GM12878 (cell line): ENCODE measurements around the gene CALR. TPM values are rescaled to one million over a fixed set of nuclear protein-coding genes. Genes with fewer than 3 reads are reported as not detected.

Experiments used
- ATAC-seq: fragments of 200-7000 bp; cut with Tn5 transposase; 3 replicates; pipeline ENCODE4 v1.9.1; 2020; ENCODE audit warnings: mild to moderate bottlenecking, moderate library complexity
- BruUV-seq: library from RNA; stranded (reverse); fragments of 400-500 nt; replicated peaks from 2 replicates; lab custom pipeline; 2021; lab: Mats Ljungman, UMichigan
- CTCF ChIA-PET: fragments of 300-600 bp; sonication (Branson Sonifier 250); formaldehyde crosslinking; extraction: SDS; loops from one replicate; lab custom pipeline; 2021; ENCODE audit warnings: inconsistent platforms; lab: Yijun Ruan, JAX
- POLR2A ChIA-PET: fragments of 350-600 bp; formaldehyde crosslinking; extraction: SDS; loops from one replicate; lab custom pipeline; 2021; ENCODE audit warnings: inconsistent platforms; lab: Charles Lee
- RAD21 ChIA-PET: fragments of 300-600 bp; sonication (Branson Sonifier 250); formaldehyde crosslinking; loops from one replicate; lab custom pipeline; 2023; ENCODE audit warnings: antibody characterized with exemption; ENCODE audit not compliant: unreplicated experiment; lab: Charles Lee
- SMC1A ChIA-PET: fragments of 300-600 bp; sonication (Branson Sonifier 250); formaldehyde crosslinking; loops from one replicate; lab custom pipeline; 2023; ENCODE audit not compliant: unreplicated experiment, uncharacterized antibody; lab: Charles Lee
- DNase-seq: peaks from one replicate; pipeline ENCODE4 v3.0.0-alpha.2; 2011; ENCODE audit warnings: low read depth, low spot score
- FAIRE-seq: peaks from 3 replicates; lab custom pipeline; 2011; peaks lifted over from hg19 to GRCh38; lab: Jason Lieb, UNC
- H2AFZ ChIP-seq: 2 replicates; pipeline ENCODE4 v1.6.0; 2011; ENCODE audit warnings: low read depth, low read length, control low read depth; ENCODE audit not compliant: control insufficient read depth
- H3K27ac ChIP-seq: 2 replicates; pipeline ENCODE4 v1.5.1; 2011; ENCODE audit warnings: control low read depth; ENCODE audit not compliant: control insufficient read depth, insufficient read depth
- H3K27me3 ChIP-seq, 2 experiments: replicated peaks in 1 of 2; 2 replicates each; pipeline versions ENCODE4 v1.6.0 to v1.6.1; 2011; ENCODE audit warnings: low read length in 1 of 2; ENCODE audit not compliant: control insufficient read depth in 2 of 2, insufficient read depth in 2 of 2
- H3K36me3 ChIP-seq, 2 experiments: 2 replicates each; pipeline ENCODE4 v1.5.1; 2011; ENCODE audit warnings: low read length in 1 of 2; ENCODE audit not compliant: control insufficient read depth in 2 of 2, insufficient read depth in 2 of 2
- H3K4me1 ChIP-seq: 2 replicates; pipeline ENCODE4 v1.6.1; 2011; ENCODE audit warnings: mild to moderate bottlenecking, low read length, moderate library complexity, mixed read lengths; ENCODE audit not compliant: control insufficient read depth, insufficient read depth
- H3K4me2 ChIP-seq: 2 replicates; pipeline ENCODE4 v1.6.0; 2011; ENCODE audit warnings: control low read depth; ENCODE audit not compliant: control insufficient read depth, insufficient read depth
- H3K4me3 ChIP-seq: fragments of 200-600 bp; sonication (generic); 2 replicates; pipeline ENCODE4 v1.5.1; 2016
- H3K79me2 ChIP-seq: 2 replicates; pipeline ENCODE4 v1.6.0; 2011; ENCODE audit warnings: low read length; ENCODE audit not compliant: control insufficient read depth, insufficient read depth
- H3K9ac ChIP-seq: 2 replicates; pipeline ENCODE4 v1.8.0; 2011; ENCODE audit warnings: low read length, control low read depth, mixed read lengths; ENCODE audit not compliant: control insufficient read depth, insufficient read depth
- H3K9me3 ChIP-seq: replicated peaks from 3 replicates; pipeline ENCODE4 v1.5.1; 2011; ENCODE audit warnings: mild to moderate bottlenecking, low read length; ENCODE audit not compliant: control insufficient read depth, insufficient read depth
- H4K20me1 ChIP-seq: 2 replicates; pipeline ENCODE4 v1.6.0; 2011; ENCODE audit not compliant: control insufficient read depth, insufficient read depth
- BCL11A ChIP-seq: IDR thresholded peaks from 2 replicates; pipeline ENCODE4 v1.6.1; 2011; ENCODE audit warnings: low read depth, low read length
- CREB1 ChIP-seq: IDR thresholded peaks from 2 replicates; pipeline ENCODE4 v1.6.1; 2012; ENCODE audit warnings: low read depth, mild to moderate bottlenecking, inconsistent platforms
- FOS ChIP-seq: IDR thresholded peaks from 3 replicates; pipeline ENCODE4 v1.6.1; 2011; ENCODE audit warnings: borderline replicate concordance; ENCODE audit not compliant: insufficient read length; ENCODE audit errors: extremely low read depth
- HCFC1 ChIP-seq: fragments of 150-350 bp; IDR thresholded peaks from 2 replicates; pipeline ENCODE4 v1.6.1; 2014; ENCODE audit warnings: low read length
- LARP7 ChIP-seq: fragments of 450-650 bp; IDR thresholded peaks from 2 replicates; pipeline ENCODE4 v1.6.1; 2017; ENCODE audit warnings: mild to moderate bottlenecking
- MXI1 ChIP-seq: fragments of 150-350 bp; IDR thresholded peaks from 2 replicates; pipeline ENCODE4 v1.6.1; 2011; ENCODE audit warnings: low read depth, mild to moderate bottlenecking, inconsistent platforms, low read length, improper control_type of control experiment
- POLR2AphosphoS2 ChIP-seq: IDR thresholded peaks from 2 replicates; pipeline ENCODE4 v1.6.1; 2011; ENCODE audit warnings: low read depth, mild to moderate bottlenecking, low read length, improper control_type of control experiment, moderate library complexity
- RAD21 ChIP-seq: IDR thresholded peaks from 2 replicates; pipeline ENCODE4 v1.6.1; 2011; ENCODE audit warnings: mild to moderate bottlenecking, low read depth, low read length, moderate library complexity; ENCODE audit not compliant: insufficient read depth
- SMARCA5 ChIP-seq: fragments of 450-650 bp; IDR thresholded peaks from 2 replicates; pipeline ENCODE4 v1.6.1; 2017; ENCODE audit warnings: mild to moderate bottlenecking
- YY1 ChIP-seq: IDR thresholded peaks from 2 replicates; pipeline ENCODE4 v1.6.1; 2011; ENCODE audit warnings: low read depth, mild to moderate bottlenecking, low read length
- WGBS: methylation state at CpG from one replicate; pipeline ENCODE4 v1.1.6; 2016; ENCODE audit warnings: low lambda C conversion rate; ENCODE audit not compliant: insufficient replicate concordance, insufficient coverage; ENCODE audit errors: missing lambda C conversion rate; 5-methylcytosine and 5-hydroxymethylcytosine counted together
- in situ Hi-C: fragments of 300-500 bp; cut with MboI; formaldehyde crosslinking; loops from 9 replicates; pipeline ENCODE4 v1.14.3; 2018; ENCODE audit warnings: mixed read lengths
- intact Hi-C: fragments of 100-400 bp; cut with micrococcal nuclease; formaldehyde crosslinking; loops from one replicate; pipeline ENCODE4 v1.14.2; 2022; ENCODE audit not compliant: unreplicated experiment
- polyA plus RNA-seq, 11 experiments: library from polyadenylated mRNA; depleted of rRNA in 4 of 11; unstranded in 6 of 11; stranded (reverse) in 5 of 11; fragments of >200 nt; fragmentation: Nextera tagmentation in 4 of 11; fragmentation: Illumina TruSeq in 1 of 11; extraction: Ambion mirVana in 4 of 11; extraction: Trizol in 1 of 11; gene quantifications; 1 replicate in 1 of 11; 2 replicates in 10 of 11; pipeline versions ENCODE4 v1.2.1 to v1.2.3, GENCODE V29; 2011 to 2016; ENCODE audit warnings: inconsistent platforms in 2 of 11, missing spikeins in 2 of 11, low read depth in 1 of 11
- total RNA-seq, 4 experiments: library from RNA; depleted of rRNA in 3 of 4; stranded (reverse); fragments of >200 nt in 3 of 4; fragmentation: Illumina TruSeq in 1 of 4; extraction: Trizol in 1 of 4; gene quantifications; 2 replicates each; pipeline versions ENCODE4 v1.2.1 to v1.2.3, GENCODE V29; 2013 to 2021
- TF ChIP-seq, protein P1 (sequence below): IDR thresholded peaks from 2 replicates; pipeline ENCODE4 v1.6.1; 2012; ENCODE audit warnings: low read depth, low read length, improper control_type of control experiment
- TF ChIP-seq, protein P2 (sequence below): fragments of 450-650 bp; IDR thresholded peaks from 2 replicates; pipeline ENCODE4 v1.6.1; 2016; ENCODE audit warnings: mild to moderate bottlenecking
- TF ChIP-seq, protein P3 (sequence below): IDR thresholded peaks from 2 replicates; pipeline ENCODE4 v1.6.1; 2011; ENCODE audit warnings: borderline replicate concordance, low read depth, mild to moderate bottlenecking, moderate library complexity, low read length; ENCODE audit not compliant: insufficient read depth, poor library complexity, severe bottlenecking
- TF ChIP-seq, protein P4 (sequence below): IDR thresholded peaks from 2 replicates; pipeline ENCODE4 v1.6.1; 2012; ENCODE audit warnings: improper control_type of control experiment, low read depth, low read length; ENCODE audit not compliant: insufficient replicate concordance

Gene CALR
- total and polyA plus RNA-seq, 10 of the 15 experiments (the other 5 are each of a cell fraction or from before 2014, with no cell fraction given): 202 to 1,451 (median 749) TPM

DNA sequence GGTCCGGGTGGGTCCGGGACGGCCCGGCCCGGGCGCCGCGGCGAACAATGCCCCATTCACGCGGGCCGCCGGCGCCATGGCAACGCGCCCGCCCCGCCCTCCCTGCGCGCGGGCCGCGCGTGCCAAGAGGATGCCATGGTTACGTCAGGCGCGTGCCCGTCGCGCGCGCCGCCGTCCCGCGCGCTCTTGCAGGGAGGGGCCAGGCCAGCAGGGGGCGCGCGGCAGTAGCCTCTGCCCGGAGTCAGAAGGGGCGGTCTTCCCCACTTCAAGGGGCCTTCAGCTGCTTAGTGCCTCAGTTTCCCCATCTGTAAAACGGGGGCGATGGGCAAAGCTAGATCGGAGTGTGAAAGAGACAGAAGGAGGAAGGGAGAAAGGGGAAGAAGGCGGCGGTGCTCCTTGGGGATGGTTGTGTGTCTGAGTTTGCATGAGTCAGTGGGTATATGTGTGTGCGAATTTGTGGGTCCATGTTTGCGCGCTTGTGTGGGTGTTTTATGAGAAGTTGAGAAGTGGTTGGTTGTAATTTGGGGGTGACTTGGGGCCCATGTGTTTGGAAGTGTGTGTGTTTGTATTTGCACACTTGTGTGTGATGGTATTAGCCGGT is 45.2 kb downstream of the CALR start:
- ChIA-PET POLR2A (no interaction called here), SMC1A (interaction anchor here (2.7 kb wide), 1 partner anchor 77 kb away, joined by 12 read pairs; no protein-coding TSS in a partner anchor), RAD21 (interaction anchor here (2.6 kb wide), 1 partner anchor 77 kb away, joined by 19 read pairs; no protein-coding TSS in a partner anchor), CTCF (interaction anchor here (0.7 to 13.5 kb wide), 7 partner anchors 18 to 359 kb away, joined by 3 to 247 read pairs (median 6); no protein-coding TSS in a partner anchor)
- no peaks in the 10 kb centered on the region; the same call in 1 of the 2 replicates for H3K4me1 ChIP-seq
- FAIRE-seq (peak; percentile 54), ATAC-seq (peak; percentile 71), DNase-seq (no peak)
- H4K20me1 ChIP-seq: no peaks in the 10 kb centered on the region
- no peak overlapping the region for H3K27ac ChIP-seq
- H3K9ac ChIP-seq: no peak overlapping the region
- WGBS: 6% methylated on average over 31 of the region's 51 CpGs
- no peak overlapping the region for H2AFZ ChIP-seq
- no peaks in the 10 kb centered on the region for H3K79me2 ChIP-seq
- peaks cover 0 to 3% of the 10 kb centered on the region in 2 experiments; a peak in 1 of 4 replicates for H3K27me3 ChIP-seq
- H3K36me3 ChIP-seq: no peaks in the 10 kb centered on the region
- 0 out of 2 replicates have a peak overlapping the region, but pooled peaks have one; percentile 16 for H3K4me3 ChIP-seq
- no peaks in the 10 kb centered on the region for H3K9me3 ChIP-seq
- peak overlapping the region; percentile 33; the same call in 1 of the 2 replicates for H3K4me2 ChIP-seq
- no TSS peak for BruUV-seq
- in situ Hi-C loops: no loop called here
- intact Hi-C loops: no loop called here
- no peak for TF ChIP-seq BCL11A
- TF ChIP-seq CREB1: peak; percentile 53; the same call in 1 of the 2 replicates
- 0 out of 2 replicates have a peak, but pooled peaks have one; percentile 17 for TF ChIP-seq HCFC1
- peak; percentile 75 for TF ChIP-seq YY1
- 0 out of 2 replicates have a peak, but pooled peaks have one; percentile 21 for TF ChIP-seq MXI1
- TF ChIP-seq LARP7: peak; percentile 49; the same call in 1 of the 2 replicates
- TF ChIP-seq, protein P1, sequence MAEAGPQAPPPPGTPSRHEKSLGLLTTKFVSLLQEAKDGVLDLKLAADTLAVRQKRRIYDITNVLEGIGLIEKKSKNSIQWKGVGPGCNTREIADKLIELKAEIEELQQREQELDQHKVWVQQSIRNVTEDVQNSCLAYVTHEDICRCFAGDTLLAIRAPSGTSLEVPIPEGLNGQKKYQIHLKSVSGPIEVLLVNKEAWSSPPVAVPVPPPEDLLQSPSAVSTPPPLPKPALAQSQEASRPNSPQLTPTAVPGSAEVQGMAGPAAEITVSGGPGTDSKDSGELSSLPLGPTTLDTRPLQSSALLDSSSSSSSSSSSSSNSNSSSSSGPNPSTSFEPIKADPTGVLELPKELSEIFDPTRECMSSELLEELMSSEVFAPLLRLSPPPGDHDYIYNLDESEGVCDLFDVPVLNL: 0 out of 2 replicates have a peak, but pooled peaks have one; percentile 23
- TF ChIP-seq, protein P2, sequence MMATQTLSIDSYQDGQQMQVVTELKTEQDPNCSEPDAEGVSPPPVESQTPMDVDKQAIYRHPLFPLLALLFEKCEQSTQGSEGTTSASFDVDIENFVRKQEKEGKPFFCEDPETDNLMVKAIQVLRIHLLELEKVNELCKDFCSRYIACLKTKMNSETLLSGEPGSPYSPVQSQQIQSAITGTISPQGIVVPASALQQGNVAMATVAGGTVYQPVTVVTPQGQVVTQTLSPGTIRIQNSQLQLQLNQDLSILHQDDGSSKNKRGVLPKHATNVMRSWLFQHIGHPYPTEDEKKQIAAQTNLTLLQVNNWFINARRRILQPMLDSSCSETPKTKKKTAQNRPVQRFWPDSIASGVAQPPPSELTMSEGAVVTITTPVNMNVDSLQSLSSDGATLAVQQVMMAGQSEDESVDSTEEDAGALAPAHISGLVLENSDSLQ: no peak
- TF ChIP-seq POLR2AphosphoS2: no peak
- peak; percentile 62 for TF ChIP-seq RAD21
- TF ChIP-seq, protein P3, sequence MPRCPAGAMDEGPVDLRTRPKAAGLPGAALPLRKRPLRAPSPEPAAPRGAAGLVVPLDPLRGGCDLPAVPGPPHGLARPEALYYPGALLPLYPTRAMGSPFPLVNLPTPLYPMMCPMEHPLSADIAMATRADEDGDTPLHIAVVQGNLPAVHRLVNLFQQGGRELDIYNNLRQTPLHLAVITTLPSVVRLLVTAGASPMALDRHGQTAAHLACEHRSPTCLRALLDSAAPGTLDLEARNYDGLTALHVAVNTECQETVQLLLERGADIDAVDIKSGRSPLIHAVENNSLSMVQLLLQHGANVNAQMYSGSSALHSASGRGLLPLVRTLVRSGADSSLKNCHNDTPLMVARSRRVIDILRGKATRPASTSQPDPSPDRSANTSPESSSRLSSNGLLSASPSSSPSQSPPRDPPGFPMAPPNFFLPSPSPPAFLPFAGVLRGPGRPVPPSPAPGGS: peak; percentile 56
- peak; percentile 73 for TF ChIP-seq SMARCA5
- TF ChIP-seq, protein P4, sequence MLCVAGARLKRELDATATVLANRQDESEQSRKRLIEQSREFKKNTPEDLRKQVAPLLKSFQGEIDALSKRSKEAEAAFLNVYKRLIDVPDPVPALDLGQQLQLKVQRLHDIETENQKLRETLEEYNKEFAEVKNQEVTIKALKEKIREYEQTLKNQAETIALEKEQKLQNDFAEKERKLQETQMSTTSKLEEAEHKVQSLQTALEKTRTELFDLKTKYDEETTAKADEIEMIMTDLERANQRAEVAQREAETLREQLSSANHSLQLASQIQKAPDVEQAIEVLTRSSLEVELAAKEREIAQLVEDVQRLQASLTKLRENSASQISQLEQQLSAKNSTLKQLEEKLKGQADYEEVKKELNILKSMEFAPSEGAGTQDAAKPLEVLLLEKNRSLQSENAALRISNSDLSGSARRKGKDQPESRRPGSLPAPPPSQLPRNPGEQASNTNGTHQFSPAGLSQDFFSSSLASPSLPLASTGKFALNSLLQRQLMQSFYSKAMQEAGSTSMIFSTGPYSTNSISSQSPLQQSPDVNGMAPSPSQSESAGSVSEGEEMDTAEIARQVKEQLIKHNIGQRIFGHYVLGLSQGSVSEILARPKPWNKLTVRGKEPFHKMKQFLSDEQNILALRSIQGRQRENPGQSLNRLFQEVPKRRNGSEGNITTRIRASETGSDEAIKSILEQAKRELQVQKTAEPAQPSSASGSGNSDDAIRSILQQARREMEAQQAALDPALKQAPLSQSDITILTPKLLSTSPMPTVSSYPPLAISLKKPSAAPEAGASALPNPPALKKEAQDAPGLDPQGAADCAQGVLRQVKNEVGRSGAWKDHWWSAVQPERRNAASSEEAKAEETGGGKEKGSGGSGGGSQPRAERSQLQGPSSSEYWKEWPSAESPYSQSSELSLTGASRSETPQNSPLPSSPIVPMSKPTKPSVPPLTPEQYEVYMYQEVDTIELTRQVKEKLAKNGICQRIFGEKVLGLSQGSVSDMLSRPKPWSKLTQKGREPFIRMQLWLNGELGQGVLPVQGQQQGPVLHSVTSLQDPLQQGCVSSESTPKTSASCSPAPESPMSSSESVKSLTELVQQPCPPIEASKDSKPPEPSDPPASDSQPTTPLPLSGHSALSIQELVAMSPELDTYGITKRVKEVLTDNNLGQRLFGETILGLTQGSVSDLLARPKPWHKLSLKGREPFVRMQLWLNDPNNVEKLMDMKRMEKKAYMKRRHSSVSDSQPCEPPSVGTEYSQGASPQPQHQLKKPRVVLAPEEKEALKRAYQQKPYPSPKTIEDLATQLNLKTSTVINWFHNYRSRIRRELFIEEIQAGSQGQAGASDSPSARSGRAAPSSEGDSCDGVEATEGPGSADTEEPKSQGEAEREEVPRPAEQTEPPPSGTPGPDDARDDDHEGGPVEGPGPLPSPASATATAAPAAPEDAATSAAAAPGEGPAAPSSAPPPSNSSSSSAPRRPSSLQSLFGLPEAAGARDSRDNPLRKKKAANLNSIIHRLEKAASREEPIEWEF: no peak
- TF ChIP-seq FOS: no peak
